Naive B cell (primary cell): ENCODE results near the gene COL5A1. TPM values are rescaled to one million over a fixed set of nuclear protein-coding genes. Genes with fewer than 3 reads are reported as not detected.

Source experiments
- ATAC-seq, 2 donors: fragments of 150-1000 bp; cut with Tn5 transposase; 2 replicates each; pipeline ENCODE4 v1.10.0; 2021; ENCODE audit warnings: low read depth in 2 of 2, mild to moderate bottlenecking in 2 of 2, moderate library complexity in 2 of 2
- DNase-seq: peaks from one replicate; pipeline ENCODE4 v3.0.0; 2022
- H3K27ac Mint-ChIP-seq, 6 donors: one replicate each; pipeline ENCODE4 v1.8.0; 2020 to 2022; ENCODE audit warnings: mild to moderate bottlenecking in 6 of 6, mixed read lengths in 6 of 6, moderate library complexity in 5 of 6, inconsistent platforms in 2 of 6
- H3K27me3 Mint-ChIP-seq, 3 donors: one replicate each; pipeline ENCODE4 v1.8.0; 2021 to 2022; ENCODE audit warnings: mixed read lengths in 3 of 3, mild to moderate bottlenecking in 1 of 3
- H3K36me3 Mint-ChIP-seq, 2 donors: one replicate each; pipeline ENCODE4 v1.8.0; 2020 to 2022; ENCODE audit warnings: mixed read lengths in 2 of 2, inconsistent platforms in 1 of 2, mild to moderate bottlenecking in 1 of 2
- H3K4me1 Mint-ChIP-seq, 3 donors: one replicate each; pipeline ENCODE4 v1.8.0; 2020 to 2022; ENCODE audit warnings: mixed read lengths in 3 of 3, inconsistent platforms in 1 of 3, mild to moderate bottlenecking in 1 of 3, moderate library complexity in 1 of 3
- H3K4me3 Mint-ChIP-seq, 8 donors: one replicate each; pipeline ENCODE4 v1.8.0; 2020 to 2022; ENCODE audit warnings: mild to moderate bottlenecking in 8 of 8, mixed read lengths in 8 of 8, moderate library complexity in 8 of 8, inconsistent platforms in 2 of 8
- H3K9me3 Mint-ChIP-seq, 7 donors: one replicate each; pipeline ENCODE4 v1.8.0; 2020 to 2022; ENCODE audit warnings: mixed read lengths in 7 of 7, mild to moderate bottlenecking in 5 of 7, inconsistent platforms in 2 of 7, moderate library complexity in 1 of 7
- polyA plus RNA-seq, 6 donors: library from polyadenylated mRNA; unstranded; fragments of 300-500 nt; fragmentation: Illumina TruSeq; gene quantifications; one replicate each; pipeline ENCODE4 v1.2.3, GENCODE V29; 2021; ENCODE audit warnings: low read depth in 6 of 6

Gene COL5A1
- polyA plus RNA-seq, 6 donors from 2014 or later = not detected

GRCh38 chr9:134818000-134818568 is 176.5 kb downstream of the COL5A1 start:
- H3K9me3 Mint-ChIP-seq = no peaks in the 10 kb centered on the region
- no peaks in the 10 kb centered on the region for H3K36me3 Mint-ChIP-seq
- no peak overlapping the region for H3K4me3 Mint-ChIP-seq
- DNase-seq (no peak), ATAC-seq (no peak)
- H3K4me1 Mint-ChIP-seq = peaks cover 0 to 2% (median 0%) of the 10 kb centered on the region in 3 donors
- H3K27me3 Mint-ChIP-seq = no peaks in the 10 kb centered on the region
- no peak overlapping the region for H3K27ac Mint-ChIP-seq

- H3K9me3 Mint-ChIP-seq = no peaks in the 10 kb centered on the region
- ATAC-seq (no peak), DNase-seq (no peak)
- no peaks in the 10 kb centered on the region for H3K27me3 Mint-ChIP-seq
- no peak overlapping the region for H3K4me3 Mint-ChIP-seq
- H3K36me3 Mint-ChIP-seq = no peaks in the 10 kb centered on the region
- no peak overlapping the region for H3K27ac Mint-ChIP-seq
- H3K4me1 Mint-ChIP-seq = peaks cover 0 to 2% (median 0%) of the 10 kb centered on the region in 3 donors
These were observed 177.0 kb downstream of the COL5A1 start for GRCh38 chr9:134818591-134818990.

GRCh38 chr9:134820901-134821300 is 179.3 kb downstream of the COL5A1 start:
- DNase-seq = no peak
- Mint-ChIP-seq H3K27ac (peak overlapping the region in 1 of 6 donors; percentile 33), H3K36me3 (no peaks in the 10 kb centered on the region), H3K4me3 (no peak overlapping the region), H3K27me3 (no peaks in the 10 kb centered on the region), H3K4me1 (peaks cover 0 to 2% (median 0%) of the 10 kb centered on the region in 3 donors), H3K9me3 (no peaks in the 10 kb centered on the region)
- no peak for ATAC-seq

GRCh38 chr9:134822541-134822940 is 180.9 kb downstream of the COL5A1 start:
- H3K9me3 Mint-ChIP-seq = no peaks in the 10 kb centered on the region
- DNase-seq (no peak), ATAC-seq (no peak)
- no peak overlapping the region for H3K4me3 Mint-ChIP-seq
- H3K27me3 Mint-ChIP-seq = no peaks in the 10 kb centered on the region
- H3K36me3 Mint-ChIP-seq = no peaks in the 10 kb centered on the region
- H3K27ac Mint-ChIP-seq = no peak overlapping the region
- H3K4me1 Mint-ChIP-seq = peaks cover 0 to 2% (median 0%) of the 10 kb centered on the region in 3 donors

- Mint-ChIP-seq H3K4me1 (peaks cover 0 to 2% (median 0%) of the 10 kb centered on the region in 3 donors), H3K27me3 (no peaks in the 10 kb centered on the region), H3K36me3 (no peaks in the 10 kb centered on the region), H3K4me3 (no peak overlapping the region), H3K27ac (no peak overlapping the region), H3K9me3 (no peaks in the 10 kb centered on the region)
- ATAC-seq = no peak
- no peak for DNase-seq
These were observed 182.0 kb downstream of the COL5A1 start for GRCh38 chr9:134823623-134824022.

GRCh38 chr9:134824583-134824982 is 183.0 kb downstream of the COL5A1 start:
- no peak for DNase-seq
- peaks cover 0 to 2% (median 0%) of the 10 kb centered on the region in 3 donors for H3K4me1 Mint-ChIP-seq
- H3K4me3 Mint-ChIP-seq = no peak overlapping the region
- no peak for ATAC-seq
- H3K27me3 Mint-ChIP-seq = no peaks in the 10 kb centered on the region
- no peak overlapping the region for H3K27ac Mint-ChIP-seq
- no peaks in the 10 kb centered on the region for H3K9me3 Mint-ChIP-seq
- H3K36me3 Mint-ChIP-seq = no peaks in the 10 kb centered on the region

GRCh38 chr9:134825025-134825424 is 183.4 kb downstream of the COL5A1 start:
- Mint-ChIP-seq H3K9me3 (no peaks in the 10 kb centered on the region), H3K4me1 (peaks cover 0 to 2% (median 0%) of the 10 kb centered on the region in 3 donors), H3K36me3 (no peaks in the 10 kb centered on the region), H3K27ac (no peak overlapping the region), H3K27me3 (no peaks in the 10 kb centered on the region), H3K4me3 (no peak overlapping the region)
- DNase-seq (no peak), ATAC-seq (no peak)

- Mint-ChIP-seq H3K4me3 (no peak overlapping the region), H3K27ac (no peak overlapping the region), H3K9me3 (no peaks in the 10 kb centered on the region), H3K4me1 (peaks cover 0 to 2% (median 0%) of the 10 kb centered on the region in 3 donors), H3K36me3 (no peaks in the 10 kb centered on the region), H3K27me3 (no peaks in the 10 kb centered on the region)
- DNase-seq (no peak), ATAC-seq (no peak)
These were observed 185.0 kb downstream of the COL5A1 start for GRCh38 chr9:134826336-134827285.

GRCh38 chr9:134827559-134827958 is 186.0 kb downstream of the COL5A1 start:
- no peaks in the 10 kb centered on the region for H3K9me3 Mint-ChIP-seq
- H3K4me1 Mint-ChIP-seq = peaks cover 0 to 2% (median 0%) of the 10 kb centered on the region in 3 donors
- H3K27ac Mint-ChIP-seq = no peak overlapping the region
- no peak overlapping the region for H3K4me3 Mint-ChIP-seq
- H3K36me3 Mint-ChIP-seq = no peaks in the 10 kb centered on the region
- no peak for DNase-seq
- ATAC-seq = no peak
- H3K27me3 Mint-ChIP-seq = no peaks in the 10 kb centered on the region

- H3K9me3 Mint-ChIP-seq = no peaks in the 10 kb centered on the region
- no peaks in the 10 kb centered on the region for H3K36me3 Mint-ChIP-seq
- no peaks in the 10 kb centered on the region for H3K27me3 Mint-ChIP-seq
- DNase-seq (no peak), ATAC-seq (no peak)
- no peak overlapping the region for H3K4me3 Mint-ChIP-seq
- H3K4me1 Mint-ChIP-seq = peaks cover 0 to 2% (median 0%) of the 10 kb centered on the region in 3 donors
- no peak overlapping the region for H3K27ac Mint-ChIP-seq
These were observed 186.4 kb downstream of the COL5A1 start for GRCh38 chr9:134827993-134828392.

GRCh38 chr9:134828892-134829291 is 187.3 kb downstream of the COL5A1 start:
- Mint-ChIP-seq H3K36me3 (no peaks in the 10 kb centered on the region), H3K4me3 (no peak overlapping the region), H3K27ac (no peak overlapping the region), H3K9me3 (no peaks in the 10 kb centered on the region), H3K4me1 (no peaks in the 10 kb centered on the region), H3K27me3 (no peaks in the 10 kb centered on the region)
- ATAC-seq (no peak), DNase-seq (no peak)

- DNase-seq (no peak), ATAC-seq (no peak)
- no peaks in the 10 kb centered on the region for H3K36me3 Mint-ChIP-seq
- H3K4me1 Mint-ChIP-seq = no peaks in the 10 kb centered on the region
- peak overlapping the region in 1 of 6 donors; percentile 9 for H3K27ac Mint-ChIP-seq
- no peaks in the 10 kb centered on the region for H3K27me3 Mint-ChIP-seq
- no peaks in the 10 kb centered on the region for H3K9me3 Mint-ChIP-seq
- no peak overlapping the region for H3K4me3 Mint-ChIP-seq
These were observed 187.8 kb downstream of the COL5A1 start for GRCh38 chr9:134829356-134829937.

- ATAC-seq (no peak), DNase-seq (no peak)
- Mint-ChIP-seq H3K27ac (no peak overlapping the region), H3K4me3 (no peak overlapping the region), H3K9me3 (no peaks in the 10 kb centered on the region), H3K27me3 (no peaks in the 10 kb centered on the region), H3K36me3 (no peaks in the 10 kb centered on the region), H3K4me1 (no peaks in the 10 kb centered on the region)
These were observed 188.5 kb downstream of the COL5A1 start for GRCh38 chr9:134830126-134830525.
